Gastroesophageal sphincter (tissue), 4 donors: ENCODE data around the gene STOX2. TPM values are rescaled to one million over a fixed set of nuclear protein-coding genes. Genes with fewer than 3 reads are reported as not detected.

Experiments
- ATAC-seq: fragments of 150-250 bp; one replicate; pipeline ENCODE4 v1.9.1; 2016; ENCODE audit warnings: mild to moderate bottlenecking, moderate library complexity
- H3K27ac ChIP-seq, 4 donors: fragments of 200-600 bp; sonication (generic) in 3 of 4; 1 replicate in 3 of 4; 2 replicates in 1 of 4; pipeline ENCODE4 v1.5.1; 2016 to 2019
- H3K27me3 ChIP-seq: fragments of 200-600 bp; sonication (generic); one replicate; pipeline ENCODE4 v1.5.1; 2019
- H3K36me3 ChIP-seq, 2 donors: fragments of 200-600 bp; sonication (generic); one replicate each; pipeline ENCODE4 v1.5.1; 2019; ENCODE audit warnings: control low read depth in 1 of 2
- H3K4me1 ChIP-seq, 3 donors: fragments of 200-600 bp; sonication (generic); 1 replicate in 2 of 3; 2 replicates in 1 of 3; pipeline ENCODE4 v1.5.1; 2016 to 2019; ENCODE audit warnings: control low read depth in 2 of 3
- H3K4me3 ChIP-seq, 2 donors: fragments of 200-600 bp; sonication (generic); one replicate each; pipeline ENCODE4 v1.5.1; 2019; ENCODE audit warnings: mild to moderate bottlenecking in 1 of 2, moderate library complexity in 1 of 2
- H3K9me3 ChIP-seq, 3 donors: fragments of 200-600 bp; sonication (generic); one replicate each; pipeline ENCODE4 v1.5.1; 2017 to 2019; ENCODE audit warnings: control low read depth in 2 of 3
- CTCF ChIP-seq, 4 experiments: fragments of 200-600 bp in 2 of 4; fragments of 450-650 bp in 2 of 4; sonication (generic) in 1 of 4; IDR thresholded peaks; one replicate each; pipeline ENCODE4 v1.5.1; 2017 to 2019; ENCODE audit warnings: antibody characterized with exemption in 4 of 4, mild to moderate bottlenecking in 2 of 4, moderate library complexity in 2 of 4
- EP300 ChIP-seq: sonication (generic); formaldehyde crosslinking; IDR thresholded peaks from one replicate; pipeline ENCODE4 v1.6.1; 2017; ENCODE audit warnings: antibody characterized with exemption, mild to moderate bottlenecking
- POLR2A ChIP-seq, 2 donors: fragments of 450-650 bp; IDR thresholded peaks; one replicate each; pipeline ENCODE4 v1.6.1; 2017; ENCODE audit warnings: antibody characterized with exemption in 2 of 2, mild to moderate bottlenecking in 2 of 2, moderate library complexity in 1 of 2
- POLR2AphosphoS5 ChIP-seq: sonication (generic); formaldehyde crosslinking; IDR thresholded peaks from one replicate; pipeline ENCODE4 v1.6.1; 2017; ENCODE audit warnings: antibody characterized with exemption
- WGBS, 2 donors: methylation state at CpG; one replicate each; pipeline ENCODE4 v1.1.5; 2018; ENCODE audit warnings: low coverage in 1 of 2; 5-methylcytosine and 5-hydroxymethylcytosine counted together
- total RNA-seq, 4 donors: library from RNA; depleted of rRNA; stranded (reverse); fragments of >200 nt; gene quantifications; one replicate each; pipeline ENCODE4 v1.1.0, GENCODE V29; 2016

Gene STOX2
- total RNA-seq, 4 donors from 2014 or later: 7.5 to 25.4 (median 11.2) TPM

DNA sequence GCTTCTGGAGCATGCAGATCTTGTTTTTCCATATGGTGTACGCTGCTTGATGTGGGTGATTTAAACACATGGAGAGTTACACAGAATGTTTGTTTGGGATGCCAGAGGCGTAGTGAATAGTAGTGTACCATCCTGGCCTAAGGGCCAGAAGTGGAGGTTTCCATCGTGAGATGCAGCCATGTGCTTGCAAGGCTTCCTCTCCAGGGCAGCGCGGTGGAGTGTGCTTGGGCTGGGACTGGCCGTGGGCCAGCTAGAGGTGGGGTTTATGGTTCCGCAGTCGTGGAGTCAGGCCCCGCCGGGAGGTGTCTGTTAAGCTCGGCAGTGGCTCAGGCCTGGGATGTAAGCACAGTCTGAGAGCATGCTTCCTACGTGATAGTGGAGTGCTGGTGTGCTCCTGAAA, 14.0 kb downstream of the STOX2 start:
- Histone ChIP-seq H3K36me3 (no peaks in the 10 kb centered on the region), H3K27ac (no peak overlapping the region), H3K27me3 (no peaks in the 10 kb centered on the region), H3K4me1 (peaks cover 0 to 8% (median 0%) of the 10 kb centered on the region in 3 donors), H3K9me3 (no peaks in the 10 kb centered on the region), H3K4me3 (no peak overlapping the region)
- ATAC-seq: no peak
- 59 to 70% methylated on average over 4 to 5 of the region's 12 CpGs for WGBS, 2 donors
- TF ChIP-seq POLR2AphosphoS5 (no peak), CTCF (IDR thresholded peaks at IDR 0.05) (no peak), EP300 (no peak), POLR2A (IDR thresholded peaks at IDR 0.05) (no peak)

- H3K4me3 ChIP-seq: no peak overlapping the region
- no peaks in the 10 kb centered on the region for H3K27me3 ChIP-seq
- WGBS, 2 donors: 54 to 56% methylated on average over 3 of the region's 3 CpGs
- H3K9me3 ChIP-seq: no peaks in the 10 kb centered on the region
- H3K36me3 ChIP-seq: no peaks in the 10 kb centered on the region
- H3K4me1 ChIP-seq: peaks cover 0 to 8% (median 0%) of the 10 kb centered on the region in 3 donors
- H3K27ac ChIP-seq: no peak overlapping the region
- ATAC-seq: no peak
- TF ChIP-seq POLR2A (IDR thresholded peaks at IDR 0.05) (no peak), EP300 (no peak), POLR2AphosphoS5 (no peak), CTCF (IDR thresholded peaks at IDR 0.05) (no peak)
Measured at GRCh38 chr4:183920512-183920911, 15.4 kb downstream of the STOX2 start.

DNA sequence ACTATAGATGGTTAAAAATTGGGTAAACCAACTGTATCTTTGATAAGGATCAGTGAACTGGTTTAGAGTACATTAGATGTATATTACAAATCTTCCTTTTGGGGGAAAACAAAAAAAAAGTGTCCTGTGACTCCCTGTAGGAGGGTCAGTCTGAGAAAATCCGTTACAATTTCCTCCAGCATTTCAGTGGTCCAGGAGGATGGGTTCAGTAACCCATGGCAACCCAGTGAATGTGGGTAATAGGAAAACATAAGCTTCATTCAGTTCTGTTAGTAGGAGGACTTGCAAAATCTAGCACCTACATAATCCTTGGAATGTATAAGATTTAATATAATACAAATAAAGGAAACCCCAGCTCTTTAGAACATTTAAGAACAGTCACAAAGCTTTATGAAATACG, 16.2 kb downstream of the STOX2 start:
- no peak for ATAC-seq

GRCh38 chr4:183924362-183925044, 19.4 kb downstream of the STOX2 start:
- H3K4me3 ChIP-seq: no peak overlapping the region
- no peaks in the 10 kb centered on the region for H3K9me3 ChIP-seq
- no peak overlapping the region for H3K27ac ChIP-seq
- H3K4me1 ChIP-seq: no peaks in the 10 kb centered on the region
- no peaks in the 10 kb centered on the region for H3K27me3 ChIP-seq
- H3K36me3 ChIP-seq: no peaks in the 10 kb centered on the region
- ATAC-seq: no peak
- TF ChIP-seq POLR2A (IDR thresholded peaks at IDR 0.05) (no peak), POLR2AphosphoS5 (no peak), CTCF (IDR thresholded peaks at IDR 0.05) (no peak)
- WGBS, 2 donors: 87 to 90% methylated on average over 7 to 10 of the region's 12 CpGs

More for the DNA sequence above, 16.2 kb downstream of the STOX2 start:
- no peak overlapping the region for H3K4me3 ChIP-seq
- no peak overlapping the region for H3K27ac ChIP-seq
- no peak for TF ChIP-seq POLR2AphosphoS5
- no peak for TF ChIP-seq POLR2A (IDR thresholded peaks at IDR 0.05)
- TF ChIP-seq CTCF (IDR thresholded peaks at IDR 0.05): no peak
- TF ChIP-seq EP300: no peak
- no peaks in the 10 kb centered on the region for H3K27me3 ChIP-seq
- H3K9me3 ChIP-seq: no peaks in the 10 kb centered on the region
- peaks cover 0 to 8% (median 0%) of the 10 kb centered on the region in 3 donors for H3K4me1 ChIP-seq
- H3K36me3 ChIP-seq: no peaks in the 10 kb centered on the region
- 74 to 86% methylated on average over 2 of the region's 2 CpGs for WGBS, 2 donors

GRCh38 chr4:183926950-183927349, 21.8 kb downstream of the STOX2 start:
- Histone ChIP-seq H3K36me3 (no peaks in the 10 kb centered on the region), H3K27ac (no peak overlapping the region), H3K9me3 (no peaks in the 10 kb centered on the region), H3K4me3 (no peak overlapping the region), H3K27me3 (no peaks in the 10 kb centered on the region), H3K4me1 (no peaks in the 10 kb centered on the region)
- 89 to 90% methylated on average over 2 to 5 of the region's 5 CpGs for WGBS, 2 donors
- TF ChIP-seq POLR2A (IDR thresholded peaks at IDR 0.05): no peak
- no peak for TF ChIP-seq EP300
- TF ChIP-seq POLR2AphosphoS5: no peak
- TF ChIP-seq CTCF (IDR thresholded peaks at IDR 0.05): no peak
- no peak for ATAC-seq
